Measurements from ENCODE around the gene CRIP1. TPM values are rescaled to one million over a fixed set of nuclear protein-coding genes. Genes with fewer than 3 reads are reported as not detected.

Gene CRIP1
- total RNA-seq, 1 donor from 2014 or later, result 64.8 TPM

DNA sequence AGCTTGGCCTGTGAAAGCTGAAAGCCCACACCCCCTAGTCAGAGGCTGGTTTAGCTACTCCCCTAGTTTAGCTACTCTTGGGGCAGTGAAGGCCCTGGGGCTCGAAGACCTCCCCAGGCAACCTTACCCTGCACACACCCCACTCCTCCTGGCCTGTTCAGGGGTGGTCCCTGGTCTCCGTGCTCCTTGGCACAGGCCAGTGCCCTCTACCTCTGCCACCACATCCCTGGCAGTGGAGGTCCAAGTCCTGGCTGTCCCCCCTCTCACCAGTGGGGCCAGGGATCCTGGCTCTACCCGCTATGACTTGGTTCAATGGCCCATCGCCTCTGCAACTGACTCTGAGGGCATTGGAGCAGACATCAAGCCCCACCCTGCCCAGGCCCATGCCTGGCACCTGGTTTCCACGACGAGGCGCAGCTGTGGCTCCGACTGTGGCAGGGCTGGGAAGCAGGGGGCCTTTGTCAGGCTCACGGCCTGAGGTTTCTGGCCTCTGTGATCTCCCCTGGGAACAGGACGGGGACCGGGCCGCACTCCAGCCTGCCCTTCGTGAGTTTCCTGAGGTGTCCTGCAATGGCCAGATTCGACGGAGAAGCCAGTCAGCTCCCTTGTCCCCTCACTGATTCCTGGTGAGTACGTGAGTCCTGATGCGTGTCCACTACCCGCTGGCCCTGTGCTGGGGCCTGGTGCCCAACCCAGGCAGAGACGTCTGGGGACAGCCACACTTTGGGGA, 45.4 kb downstream of the CRIP1 start:
- no peak for DNase-seq (ENCODE audit: low spot score)

DNA sequence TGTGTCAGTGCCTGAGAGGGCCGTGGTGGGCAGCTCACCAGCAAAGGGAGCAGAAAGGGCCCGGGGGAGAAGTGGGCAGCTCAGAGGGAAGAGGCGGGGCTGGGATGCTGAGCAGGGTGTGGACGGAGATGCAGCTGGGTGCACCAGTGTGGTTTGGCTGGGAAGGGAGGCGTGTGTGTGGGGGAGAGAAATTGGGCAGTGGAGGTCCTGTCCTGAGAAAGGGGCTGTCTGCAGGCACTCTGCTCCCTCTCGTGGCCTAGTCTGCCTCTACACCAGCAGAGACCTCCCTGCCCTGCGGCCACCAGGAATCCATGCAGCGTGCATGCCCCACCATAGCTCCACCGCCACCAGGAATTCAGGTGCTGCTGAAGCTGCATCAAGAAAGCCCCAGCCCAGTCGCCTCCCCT, 46.1 kb downstream of the CRIP1 start:
- DNase-seq (ENCODE audit: low spot score), result no peak

DNA sequence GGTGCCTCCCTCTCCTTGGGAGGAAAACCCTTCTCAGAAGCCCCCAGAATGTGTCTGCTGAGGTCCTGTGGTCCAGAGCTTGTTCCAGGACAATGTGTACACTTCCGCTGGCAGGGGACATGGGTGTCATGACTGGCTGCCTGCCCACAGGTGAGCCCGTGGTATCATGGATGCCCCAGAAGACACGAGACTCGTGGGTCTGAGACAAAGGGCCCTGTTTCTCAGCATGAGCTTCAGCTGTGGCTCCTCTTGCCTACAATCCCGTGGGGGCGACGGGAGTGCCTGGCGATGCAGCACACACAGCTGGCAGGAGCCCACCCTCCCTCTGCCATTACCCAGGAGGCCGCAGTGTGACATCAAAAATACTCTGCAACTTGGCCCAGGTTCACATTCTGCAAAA, 46.7 kb downstream of the CRIP1 start:
- DNase-seq (ENCODE audit: low spot score), result no peak

DNA sequence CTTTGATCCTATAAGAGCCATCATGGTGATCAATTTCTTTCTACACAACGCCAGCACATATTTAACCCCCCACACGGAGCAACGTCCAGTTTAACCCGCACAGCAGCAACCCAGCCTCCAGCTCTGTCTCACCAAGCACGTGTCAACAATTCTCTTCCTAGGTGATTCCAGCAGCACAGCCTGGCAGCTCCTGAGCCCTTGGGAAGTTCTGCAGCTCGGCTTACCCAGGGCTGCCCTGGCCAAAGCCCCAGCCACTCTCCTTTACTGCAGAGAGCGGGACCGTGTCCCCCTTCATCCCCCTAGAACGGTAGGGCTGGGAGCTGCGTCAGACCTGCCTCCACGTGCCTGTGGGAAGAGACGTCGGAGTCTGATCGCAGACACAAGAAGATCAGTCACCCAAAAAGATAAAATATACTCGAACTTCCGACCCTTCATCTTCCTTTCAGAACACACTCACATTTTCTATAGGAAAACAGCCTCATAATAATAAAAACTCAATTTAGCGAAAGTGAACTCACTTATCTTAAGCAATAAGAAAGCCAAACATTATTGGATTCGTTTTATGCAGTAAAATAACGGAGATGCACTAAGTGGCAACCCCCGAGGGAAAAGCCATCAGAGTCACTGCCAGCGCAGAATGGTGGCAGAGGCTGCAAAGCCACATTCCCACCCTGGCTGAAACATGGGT, 47.3 kb downstream of the CRIP1 start:
- DNase-seq (ENCODE audit: low spot score), result no peak

DNA sequence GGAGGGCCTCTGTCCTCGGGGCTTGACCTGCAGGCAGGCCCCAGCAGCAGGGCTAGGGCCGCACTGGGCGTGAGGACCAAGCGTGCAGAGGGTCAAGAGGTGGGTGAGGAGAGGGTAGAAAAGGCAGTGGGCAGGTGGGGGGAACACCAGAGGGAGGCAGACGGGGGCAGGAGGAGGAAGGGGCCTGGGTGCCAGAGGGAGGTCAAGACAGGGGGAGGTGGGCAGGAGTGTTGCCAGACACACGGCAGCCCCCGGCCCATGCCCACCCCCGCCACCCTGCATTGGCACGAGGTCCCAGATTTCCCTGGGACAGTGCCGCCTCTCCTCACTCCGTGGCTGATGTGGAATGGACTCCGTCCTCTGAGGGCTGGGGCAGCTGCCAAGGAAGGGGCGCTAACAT, 47.9 kb downstream of the CRIP1 start:
- DNase-seq (ENCODE audit: low spot score), result no peak

DNA sequence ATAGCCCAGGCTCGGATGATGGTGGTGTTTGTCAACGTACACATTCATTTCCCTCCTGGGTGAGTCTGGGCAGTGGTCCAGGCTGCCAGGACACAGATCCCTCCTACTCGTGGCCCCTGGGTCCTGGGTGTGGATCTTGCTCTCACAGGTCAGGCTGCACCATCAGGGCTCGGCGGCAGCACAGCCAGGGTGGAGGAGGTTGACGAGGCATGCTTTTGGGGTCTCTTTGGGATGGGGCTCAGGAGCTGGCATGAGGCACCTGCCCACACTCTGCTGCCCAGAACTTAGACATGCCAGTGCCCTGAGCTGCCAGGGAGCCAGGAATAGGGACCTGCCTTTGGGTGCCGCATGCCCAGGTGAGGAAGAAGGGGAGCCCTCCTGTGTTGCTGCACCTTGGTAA, 49.4 kb downstream of the CRIP1 start:
- DNase-seq (ENCODE audit: low spot score), result no peak

DNA sequence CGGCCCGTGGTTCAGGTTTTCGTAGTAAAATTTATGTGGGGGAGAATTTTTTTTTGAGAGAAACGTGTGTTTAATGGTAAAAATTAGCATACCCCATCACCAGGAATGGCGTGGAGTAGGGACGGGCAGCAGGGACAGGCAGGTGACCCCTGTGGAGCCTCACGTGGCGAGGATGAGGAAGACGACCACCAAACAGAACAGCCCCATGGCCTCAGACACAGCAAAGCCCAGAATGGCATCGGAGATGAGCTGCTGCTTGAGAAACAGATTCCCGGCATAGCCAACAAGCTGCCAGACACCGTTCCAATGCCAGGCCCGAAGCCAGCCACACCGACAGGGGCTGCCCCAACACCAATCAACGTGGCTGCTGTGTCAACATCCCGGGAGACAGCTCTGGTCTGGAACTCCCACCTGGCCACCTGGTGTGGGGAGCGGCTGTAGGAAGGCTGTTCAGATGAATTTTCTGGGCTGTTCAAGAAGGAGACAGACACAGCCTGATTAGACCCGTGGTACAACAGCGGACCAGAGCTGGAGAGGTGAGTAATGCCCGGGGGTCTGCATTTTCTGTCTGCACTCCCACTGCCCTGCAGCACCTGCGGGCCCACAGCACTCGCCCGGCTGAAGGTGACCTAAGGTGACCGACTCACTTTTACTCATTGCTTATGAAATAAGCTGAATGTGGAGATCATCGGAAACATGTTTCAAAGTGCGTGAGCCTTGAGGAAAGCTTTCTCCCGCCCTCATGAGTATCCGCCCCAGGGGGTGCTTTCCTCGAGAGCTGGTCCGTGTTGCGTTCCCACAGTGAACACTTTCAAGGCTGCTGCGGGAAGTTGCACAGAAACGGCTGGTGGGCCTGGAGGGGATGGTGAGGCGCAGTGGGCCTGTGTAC, 50.2 kb downstream of the CRIP1 start:
- no peak for DNase-seq (ENCODE audit: low spot score)

DNA sequence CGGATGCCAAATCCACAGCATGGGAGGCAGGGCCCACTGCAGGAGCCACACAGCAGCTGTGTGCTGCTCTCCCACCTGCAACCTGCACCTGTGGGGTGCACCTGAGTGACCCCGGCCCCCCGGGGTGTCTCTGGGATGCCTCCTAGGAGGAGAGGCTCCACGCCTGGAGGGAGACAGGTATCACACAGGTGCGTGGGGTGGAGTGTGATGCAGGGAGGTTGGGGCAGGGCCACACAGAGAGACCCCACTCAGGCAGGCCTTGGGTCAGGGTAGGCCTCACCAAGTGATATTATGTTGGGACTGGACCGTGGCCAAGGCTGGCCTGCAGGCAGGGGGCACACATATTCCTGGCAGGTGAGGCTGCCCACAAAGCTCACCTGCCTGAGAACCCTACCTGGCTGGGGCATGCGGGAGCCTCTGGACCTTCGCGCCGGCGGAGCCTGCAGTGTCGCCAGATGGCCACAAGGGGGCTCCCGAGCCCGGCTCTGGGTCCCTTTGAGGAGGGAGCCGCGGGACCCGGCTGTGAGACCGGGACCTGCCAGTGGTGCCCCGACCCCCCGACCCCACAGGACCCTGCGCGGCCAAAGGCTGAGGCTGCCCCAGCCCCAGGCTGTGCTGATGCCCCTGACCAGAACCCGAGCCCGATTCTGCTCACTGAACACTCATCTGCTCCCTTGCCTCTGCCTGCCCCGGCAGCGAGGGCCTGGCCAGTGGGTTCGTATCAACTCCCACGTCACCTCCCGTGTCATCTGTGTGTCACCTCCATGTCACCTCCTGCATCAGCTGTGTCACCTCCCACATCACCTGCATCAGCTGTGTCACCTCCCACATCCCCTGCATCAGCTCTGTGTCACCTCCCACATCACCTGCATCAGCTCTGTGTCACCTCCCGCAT, 51.1 kb downstream of the CRIP1 start:
- no peak for DNase-seq (ENCODE audit: low spot score)

Other genes starting within 250 kb of the CRIP1 start
- gene BTBD6, start 238.4 kb upstream of the CRIP1 start, total RNA-seq, result 89.7 TPM
- 34.9 TPM for gene BRF1, start 185.9 kb upstream of the CRIP1 start, total RNA-seq
- 84.3 TPM for gene PACS2, start 172.1 kb upstream of the CRIP1 start, total RNA-seq
- gene TEX22, start 88.3 kb upstream of the CRIP1 start, total RNA-seq, result not detected
- gene MTA1, start 67.1 kb upstream of the CRIP1 start, total RNA-seq, result 87.1 TPM
- 82.8 TPM for gene CRIP2, start 12.1 kb upstream of the CRIP1 start, total RNA-seq
- gene TEDC1, start 4.4 kb downstream of the CRIP1 start, total RNA-seq, result 22.7 TPM
- 2.1 TPM for gene TMEM121, start 39.7 kb downstream of the CRIP1 start, total RNA-seq

Measured in mesenteric fat pad (tissue), 1 donor.